RWPE1 (cell line): ENCODE measurements around the gene NGEF.

Source experiments
- CTCF ChIA-PET: fragments of 350-600 bp; sonication (Branson Sonifier 250); formaldehyde crosslinking; extraction: SDS; loops from one replicate; lab custom pipeline; 2021; lab: Yijun Ruan, JAX
- POLR2A ChIA-PET: fragments of 400-600 bp; formaldehyde crosslinking; extraction: SDS; loops from one replicate; lab custom pipeline; 2020; ENCODE audit warnings: antibody characterized with exemption; ENCODE audit not compliant: low non-redundant PET; lab: Yijun Ruan, JAX
- DNase-seq: peaks from one replicate; pipeline ENCODE4 v3.0.0; 2012; ENCODE audit warnings: low spot score
- H3K27ac ChIP-seq: fragments of 450-650 bp; 2 replicates; pipeline ENCODE4 v1.5.1; 2017
- CTCF ChIP-seq: fragments of 450-650 bp; conservative IDR thresholded peaks from 2 replicates; pipeline ENCODE4 v1.5.1; 2017; ENCODE audit warnings: low read depth, mild to moderate bottlenecking

Gene NGEF

GRCh38 chr2:232871418-232871834 is 141.6 kb downstream of the NGEF start:
- POLR2A ChIA-PET, result no interaction called here
- CTCF ChIA-PET, result interaction anchor here (1.1 kb wide), 1 partner anchor 9 kb away, joined by 4 read pairs; no protein-coding TSS in a partner anchor
- no peak for DNase-seq
- no peak for TF ChIP-seq CTCF
- no peak overlapping the region for H3K27ac ChIP-seq

DNA sequence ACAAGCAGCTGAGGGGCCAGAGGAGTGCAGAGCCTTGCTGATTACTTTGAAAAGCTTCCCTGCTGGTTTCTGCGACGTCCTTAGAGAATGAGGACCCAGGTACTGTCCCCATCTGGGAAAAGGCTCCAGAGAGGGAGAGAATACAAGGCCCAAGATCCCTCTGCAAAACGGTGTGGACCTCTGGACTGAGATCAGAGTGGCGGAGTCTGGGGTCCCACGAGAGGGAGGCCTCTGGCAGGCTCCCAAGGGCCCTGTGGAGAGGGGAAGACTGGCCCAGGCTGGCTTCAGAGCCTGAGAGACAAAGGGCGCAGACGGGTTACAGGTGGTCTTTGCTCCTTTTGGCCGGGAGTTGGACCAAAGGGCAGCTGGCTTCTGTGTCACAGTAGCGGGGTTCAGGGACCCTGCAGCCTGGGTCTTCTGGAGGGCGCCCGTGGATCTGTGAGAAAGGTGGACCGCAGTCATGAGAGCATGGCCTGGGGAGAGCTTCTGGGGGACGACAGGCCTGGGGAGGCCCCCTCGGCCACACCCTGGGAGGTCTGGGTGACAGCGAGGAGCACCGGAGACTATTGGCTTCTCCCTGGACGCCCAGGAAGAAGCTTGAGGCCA is 142.2 kb downstream of the NGEF start:
- ChIA-PET POLR2A (no interaction called here), CTCF (no interaction called here)
- no peak overlapping the region for H3K27ac ChIP-seq
- no peak for TF ChIP-seq CTCF
- DNase-seq, result no peak

GRCh38 chr2:232870018-232870765 is 142.9 kb downstream of the NGEF start, which contains the start of gene SNORC:
SNORC (plus strand) TSS chr2:232870264; CDS start chr2:232870342, 78 bp downstream.
- H3K27ac ChIP-seq, result no peak within 1 kb of the TSS
- DNase-seq, result no peak
- POLR2A ChIA-PET, result no interaction called here
- CTCF ChIA-PET, result no interaction called here
- no peak for TF ChIP-seq CTCF

- ChIA-PET CTCF (no interaction called here), POLR2A (no interaction called here)
- no peak overlapping the region for H3K27ac ChIP-seq
- DNase-seq, result no peak
- no peak for TF ChIP-seq CTCF
Measured at GRCh38 chr2:232869138-232870017, 143.7 kb downstream of the NGEF start.

- CTCF ChIA-PET, result interaction anchor here (0.5 kb wide), 1 partner anchor 162 kb away, joined by 4 read pairs; no protein-coding TSS in a partner anchor
Measured at GRCh38 chr2:232866104-232866503, 147.0 kb downstream of the NGEF start.

More at GRCh38 chr2:232866104-232866503, 147.0 kb downstream of the NGEF start:
- no peak overlapping the region for H3K27ac ChIP-seq
- DNase-seq, result no peak
- POLR2A ChIA-PET, result no interaction called here
- TF ChIP-seq CTCF, result no peak
